ENCODE measurements around the gene RNF34. TPM values are rescaled to one million over a fixed set of nuclear protein-coding genes. Genes with fewer than 3 reads are reported as not detected.

The RNF34 gene
- total and polyA plus RNA-seq, 2 of the 13 experiments (the other 11 are each of a cell fraction or from before 2014, with no cell fraction given) = 36.8 to 53.2 TPM

- TF ChIP-seq, protein P1, sequence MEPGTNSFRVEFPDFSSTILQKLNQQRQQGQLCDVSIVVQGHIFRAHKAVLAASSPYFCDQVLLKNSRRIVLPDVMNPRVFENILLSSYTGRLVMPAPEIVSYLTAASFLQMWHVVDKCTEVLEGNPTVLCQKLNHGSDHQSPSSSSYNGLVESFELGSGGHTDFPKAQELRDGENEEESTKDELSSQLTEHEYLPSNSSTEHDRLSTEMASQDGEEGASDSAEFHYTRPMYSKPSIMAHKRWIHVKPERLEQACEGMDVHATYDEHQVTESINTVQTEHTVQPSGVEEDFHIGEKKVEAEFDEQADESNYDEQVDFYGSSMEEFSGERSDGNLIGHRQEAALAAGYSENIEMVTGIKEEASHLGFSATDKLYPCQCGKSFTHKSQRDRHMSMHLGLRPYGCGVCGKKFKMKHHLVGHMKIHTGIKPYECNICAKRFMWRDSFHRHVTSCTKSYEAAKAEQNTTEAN (CRISPR knock-in tag; conservative IDR thresholded peaks at IDR 0.05) = 0 out of 2 replicates have a peak, but pooled peaks have one; percentile 48
- TF ChIP-seq ZNF550 (CRISPR knock-in tag; IDR thresholded peaks at IDR 0.05; ENCODE audit: borderline replicate concordance) (no peak), SRF (IDR thresholded peaks at IDR 0.05; ENCODE audit: low read depth, low read length) (no peak), RBM22 (optimal IDR thresholded peaks at IDR 0.05; ENCODE audit: low read length) (no peak), ZNF496 (CRISPR knock-in tag; IDR thresholded peaks at IDR 0.05; ENCODE audit: insufficient replicate concordance) (no peak), ZNF17 (CRISPR knock-in tag; IDR thresholded peaks at IDR 0.05) (no peak), SP1 (IDR thresholded peaks at IDR 0.05) (peak; percentile 71; the same call in 1 of the 2 replicates), SP1 (CRISPR knock-in tag; IDR thresholded peaks at IDR 0.05) (peak; percentile 99), POLR2AphosphoS2 (IDR thresholded peaks at IDR 0.05; ENCODE audit: low read depth, low read length) (no peak), ZMYM2 (CRISPR knock-in tag; IDR thresholded peaks at IDR 0.05) (no peak), TEAD2 (CRISPR knock-in tag; IDR thresholded peaks at IDR 0.05) (no peak), HCFC1 (IDR thresholded peaks at IDR 0.05; ENCODE audit: low read depth, low read length) (no peak), FLYWCH1 (CRISPR knock-in tag; IDR thresholded peaks at IDR 0.05) (no peak), GPN1 (CRISPR knock-in tag; IDR thresholded peaks at IDR 0.05; ENCODE audit: borderline replicate concordance) (no peak), ZNF713 (CRISPR knock-in tag; IDR thresholded peaks at IDR 0.05) (no peak), FOXC1 (CRISPR knock-in tag; IDR thresholded peaks at IDR 0.05; ENCODE audit: borderline replicate concordance) (peak; percentile 53; the same call in 1 of the 2 replicates), ZNF136 (CRISPR knock-in tag; IDR thresholded peaks at IDR 0.05; ENCODE audit: low read depth) (no peak), ZFAT (CRISPR knock-in tag; conservative IDR thresholded peaks at IDR 0.05) (no peak), ZNF7 (CRISPR knock-in tag; IDR thresholded peaks at IDR 0.05) (no peak), ATF7 (IDR thresholded peaks at IDR 0.05) (no peak), ATF7 (CRISPR knock-in tag; IDR thresholded peaks at IDR 0.05) (no peak), ZNF234 (CRISPR knock-in tag; conservative IDR thresholded peaks at IDR 0.05) (no peak), SKI (IDR thresholded peaks at IDR 0.05; ENCODE audit: partially characterized antibody) (no peak), NFKB2 (CRISPR knock-in tag; IDR thresholded peaks at IDR 0.05; ENCODE audit: borderline replicate concordance) (peak; percentile 69; the same call in 1 of the 2 replicates)
- TF ChIP-seq, protein P2, sequence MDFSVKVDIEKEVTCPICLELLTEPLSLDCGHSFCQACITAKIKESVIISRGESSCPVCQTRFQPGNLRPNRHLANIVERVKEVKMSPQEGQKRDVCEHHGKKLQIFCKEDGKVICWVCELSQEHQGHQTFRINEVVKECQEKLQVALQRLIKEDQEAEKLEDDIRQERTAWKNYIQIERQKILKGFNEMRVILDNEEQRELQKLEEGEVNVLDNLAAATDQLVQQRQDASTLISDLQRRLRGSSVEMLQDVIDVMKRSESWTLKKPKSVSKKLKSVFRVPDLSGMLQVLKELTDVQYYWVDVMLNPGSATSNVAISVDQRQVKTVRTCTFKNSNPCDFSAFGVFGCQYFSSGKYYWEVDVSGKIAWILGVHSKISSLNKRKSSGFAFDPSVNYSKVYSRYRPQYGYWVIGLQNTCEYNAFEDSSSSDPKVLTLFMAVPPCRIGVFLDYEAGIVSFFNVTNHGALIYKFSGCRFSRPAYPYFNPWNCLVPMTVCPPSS (IDR thresholded peaks at IDR 0.05) = no peak
- TF ChIP-seq, protein P3, sequence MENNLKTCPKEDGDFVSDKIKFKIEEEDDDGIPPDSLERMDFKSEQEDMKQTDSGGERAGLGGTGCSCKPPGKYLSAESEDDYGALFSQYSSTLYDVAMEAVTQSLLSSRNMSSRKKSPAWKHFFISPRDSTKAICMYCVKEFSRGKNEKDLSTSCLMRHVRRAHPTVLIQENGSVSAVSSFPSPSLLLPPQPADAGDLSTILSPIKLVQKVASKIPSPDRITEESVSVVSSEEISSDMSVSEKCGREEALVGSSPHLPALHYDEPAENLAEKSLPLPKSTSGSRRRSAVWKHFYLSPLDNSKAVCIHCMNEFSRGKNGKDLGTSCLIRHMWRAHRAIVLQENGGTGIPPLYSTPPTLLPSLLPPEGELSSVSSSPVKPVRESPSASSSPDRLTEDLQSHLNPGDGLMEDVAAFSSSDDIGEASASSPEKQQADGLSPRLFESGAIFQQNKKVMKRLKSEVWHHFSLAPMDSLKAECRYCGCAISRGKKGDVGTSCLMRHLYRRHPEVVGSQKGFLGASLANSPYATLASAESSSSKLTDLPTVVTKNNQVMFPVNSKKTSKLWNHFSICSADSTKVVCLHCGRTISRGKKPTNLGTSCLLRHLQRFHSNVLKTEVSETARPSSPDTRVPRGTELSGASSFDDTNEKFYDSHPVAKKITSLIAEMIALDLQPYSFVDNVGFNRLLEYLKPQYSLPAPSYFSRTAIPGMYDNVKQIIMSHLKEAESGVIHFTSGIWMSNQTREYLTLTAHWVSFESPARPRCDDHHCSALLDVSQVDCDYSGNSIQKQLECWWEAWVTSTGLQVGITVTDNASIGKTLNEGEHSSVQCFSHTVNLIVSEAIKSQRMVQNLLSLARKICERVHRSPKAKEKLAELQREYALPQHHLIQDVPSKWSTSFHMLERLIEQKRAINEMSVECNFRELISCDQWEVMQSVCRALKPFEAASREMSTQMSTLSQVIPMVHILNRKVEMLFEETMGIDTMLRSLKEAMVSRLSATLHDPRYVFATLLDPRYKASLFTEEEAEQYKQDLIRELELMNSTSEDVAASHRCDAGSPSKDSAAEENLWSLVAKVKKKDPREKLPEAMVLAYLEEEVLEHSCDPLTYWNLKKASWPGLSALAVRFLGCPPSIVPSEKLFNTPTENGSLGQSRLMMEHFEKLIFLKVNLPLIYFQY (CRISPR knock-in tag; IDR thresholded peaks at IDR 0.05; ENCODE audit: borderline replicate concordance) = no peak; the same call in 1 of the 2 replicates
Measured at GRCh38 chr12:121399391-121400331, at the start of gene RNF34 (continued).
